NCI-H345 treated with DMSO at 0.1 percent for 48 hours (cell line): Measurements from ENCODE around the gene PREX1.

Source experiments
- DNase-seq: peaks from one replicate; lab custom pipeline; 2025; ENCODE audit not compliant: unreplicated experiment; lab: John Stamatoyannopoulos, UW

Gene PREX1

GRCh38 chr20:48686238-48687116, 141.3 kb downstream of the PREX1 start:
- DNase-seq = no peak

DNA sequence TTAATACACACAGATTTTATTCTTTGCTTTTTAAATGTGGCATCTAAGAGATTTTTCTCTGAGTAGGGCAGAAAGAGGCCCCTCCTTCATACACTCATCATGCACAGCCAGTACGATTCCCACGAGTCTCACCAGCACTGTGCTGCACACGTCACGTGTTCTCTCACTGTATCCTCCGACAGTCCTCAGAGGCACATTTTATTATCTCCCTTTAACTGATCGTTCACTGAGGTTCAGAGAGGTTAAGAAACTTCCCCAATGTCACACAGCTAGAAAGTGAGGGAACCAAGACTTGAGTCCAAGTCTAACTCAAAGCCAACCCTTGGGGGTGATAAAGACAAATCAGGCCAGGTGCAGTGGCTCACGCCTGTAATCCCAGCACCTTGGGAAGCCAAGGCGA, 142.5 kb downstream of the PREX1 start:
- DNase-seq = no peak

DNA sequence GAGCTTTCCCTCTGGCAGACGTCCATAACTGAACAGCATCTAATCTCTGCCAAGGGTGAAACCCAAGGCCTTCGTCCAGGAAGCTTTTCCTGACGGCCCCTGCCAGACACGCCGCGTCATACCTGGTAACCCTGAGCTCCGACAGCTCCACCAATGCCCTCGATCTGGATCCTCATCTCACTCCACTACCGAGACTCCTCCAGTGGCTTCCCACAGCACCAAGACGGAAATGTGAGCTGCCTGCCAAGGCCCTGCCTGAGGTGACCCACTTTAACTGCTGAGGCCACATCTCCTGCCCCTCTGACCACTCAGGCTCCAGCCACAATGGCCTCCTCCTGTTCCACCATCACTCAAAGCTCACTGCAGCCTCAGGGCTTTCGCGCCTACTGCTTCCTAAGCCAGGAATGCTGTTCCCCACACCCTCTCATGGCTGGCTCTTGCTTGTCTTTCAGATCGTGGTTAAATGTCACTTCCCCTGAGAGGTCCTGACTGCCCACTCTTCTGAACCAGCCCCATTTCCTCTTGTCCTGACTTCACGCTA, 143.2 kb downstream of the PREX1 start:
- DNase-seq = no peak

DNA sequence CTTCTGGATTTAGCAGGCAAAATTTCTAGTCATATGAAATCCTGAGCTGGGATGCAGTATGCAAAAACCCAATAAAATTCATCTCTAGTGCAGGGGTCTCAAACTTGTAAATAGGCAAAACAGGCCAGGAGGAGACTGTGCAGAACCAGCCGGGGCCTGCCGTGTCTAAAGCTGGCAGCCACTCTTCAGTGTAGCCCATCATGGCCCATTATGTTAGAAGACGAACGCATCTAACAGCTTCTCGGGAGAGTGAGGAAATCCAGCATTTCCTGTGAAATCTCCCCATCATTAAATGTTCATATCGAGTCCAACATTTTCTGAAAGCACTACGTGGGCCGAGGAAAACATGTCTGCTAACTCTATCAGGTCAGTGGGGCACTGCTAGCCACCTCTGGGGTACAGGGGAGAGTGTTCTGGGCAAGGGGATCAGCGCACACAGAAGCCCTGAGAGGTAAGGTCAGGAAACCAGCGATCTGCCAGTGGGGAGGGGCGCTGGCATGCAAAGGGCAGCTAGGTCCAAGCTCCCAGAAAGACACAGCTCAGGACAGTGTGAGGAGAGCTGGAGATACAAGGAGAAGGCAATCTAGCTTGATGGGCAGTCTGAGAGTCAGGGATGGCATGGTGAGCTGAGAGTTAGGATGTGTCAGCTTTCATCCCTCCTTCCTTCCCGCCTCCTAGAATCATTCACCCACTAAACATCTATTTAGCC, 144.2 kb downstream of the PREX1 start:
- no peak for DNase-seq

DNA sequence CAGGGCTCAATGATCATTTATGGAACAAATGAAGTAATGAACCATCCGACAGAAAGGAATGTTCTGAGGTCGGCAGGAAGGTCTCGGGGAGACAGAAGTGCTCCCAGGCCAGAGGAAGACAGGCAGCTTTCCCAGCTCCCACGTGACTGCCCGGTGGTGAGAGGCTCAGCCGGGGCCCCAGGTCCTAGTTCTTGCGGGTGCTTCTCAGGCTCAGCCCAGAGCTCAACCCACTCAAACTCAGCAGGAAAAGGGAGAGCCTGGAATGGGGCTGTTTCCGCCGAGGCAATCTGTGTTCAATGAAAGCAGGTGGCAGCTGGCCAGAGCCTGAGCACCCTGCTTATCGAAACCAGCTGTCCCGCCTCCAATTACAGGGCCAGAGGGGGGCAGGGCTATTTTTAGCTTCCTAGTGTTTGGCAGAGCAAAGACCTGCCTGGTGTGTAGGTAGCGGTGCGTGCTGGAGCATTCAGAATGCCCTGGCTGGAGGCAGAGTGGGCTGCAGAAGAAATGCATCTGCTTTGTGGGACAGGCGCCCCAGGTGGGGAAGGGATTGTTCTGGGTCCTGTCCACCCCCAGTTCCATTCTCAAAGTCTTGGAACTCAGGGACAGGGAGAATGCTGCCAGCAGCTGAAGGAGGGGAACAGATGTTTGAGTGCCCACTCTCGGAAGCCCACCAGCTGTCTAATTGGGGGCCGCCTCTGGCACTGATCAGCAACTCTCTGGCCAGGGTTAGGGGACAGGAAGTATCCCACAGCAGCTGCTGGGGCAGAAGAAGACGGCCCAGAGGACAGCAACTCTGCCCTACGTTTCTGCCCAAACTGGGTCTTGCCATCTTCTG, 145.1 kb downstream of the PREX1 start:
- peak; percentile 98 for DNase-seq

GRCh38 chr20:48681873-48682426, 145.8 kb downstream of the PREX1 start:
- DNase-seq = no peak

- no peak for DNase-seq
These were observed 146.5 kb downstream of the PREX1 start for GRCh38 chr20:48681201-48681872.

- no peak for DNase-seq
These were observed 147.1 kb downstream of the PREX1 start for GRCh38 chr20:48680650-48681049.

GRCh38 chr20:48679599-48679998, 148.2 kb downstream of the PREX1 start:
- no peak for DNase-seq

GRCh38 chr20:48679011-48679410, 148.8 kb downstream of the PREX1 start:
- DNase-seq = no peak

GRCh38 chr20:48678421-48678820, 149.4 kb downstream of the PREX1 start:
- DNase-seq = no peak

- DNase-seq = no peak
These were observed 150.9 kb downstream of the PREX1 start for GRCh38 chr20:48676795-48677460.

DNA sequence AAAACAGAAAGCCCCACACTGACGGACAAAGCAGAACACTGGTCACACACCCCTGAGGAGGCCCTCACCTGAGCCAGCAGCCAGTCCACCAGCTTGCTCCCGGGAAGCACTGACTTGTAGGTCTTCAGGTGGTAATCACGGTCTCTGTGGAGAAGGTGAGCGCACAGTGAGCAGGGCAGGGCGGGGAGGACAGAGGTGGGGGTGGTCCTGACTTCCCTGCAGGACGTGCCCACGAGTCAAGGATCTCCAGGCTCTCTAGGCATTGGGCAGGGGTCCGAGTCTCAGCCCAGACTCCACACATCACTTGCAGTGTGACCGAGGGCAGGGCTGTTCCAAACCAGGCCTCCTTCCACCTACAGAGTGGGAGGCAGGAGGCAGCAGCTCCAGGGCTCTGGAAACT, 151.7 kb downstream of the PREX1 start:
- no peak for DNase-seq

DNA sequence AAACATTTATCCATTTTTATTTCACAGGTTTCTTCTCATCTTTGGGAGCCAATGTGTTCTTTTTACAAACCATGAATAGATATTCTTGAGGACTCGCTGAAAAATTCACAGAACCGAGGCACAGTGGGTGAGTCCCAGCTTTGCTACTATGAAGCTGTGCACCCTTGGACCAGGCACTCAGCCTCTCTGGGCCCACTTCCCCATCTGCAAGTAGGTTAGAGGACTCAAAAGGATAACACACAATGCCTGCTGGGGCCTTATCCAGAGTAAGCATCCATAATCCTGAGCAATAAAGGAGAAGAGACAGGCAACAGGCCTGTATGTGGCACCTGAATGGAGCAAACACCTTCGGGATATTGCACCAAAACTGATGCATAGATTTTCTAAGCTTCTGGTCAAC, 153.3 kb downstream of the PREX1 start:
- no peak for DNase-seq

DNA sequence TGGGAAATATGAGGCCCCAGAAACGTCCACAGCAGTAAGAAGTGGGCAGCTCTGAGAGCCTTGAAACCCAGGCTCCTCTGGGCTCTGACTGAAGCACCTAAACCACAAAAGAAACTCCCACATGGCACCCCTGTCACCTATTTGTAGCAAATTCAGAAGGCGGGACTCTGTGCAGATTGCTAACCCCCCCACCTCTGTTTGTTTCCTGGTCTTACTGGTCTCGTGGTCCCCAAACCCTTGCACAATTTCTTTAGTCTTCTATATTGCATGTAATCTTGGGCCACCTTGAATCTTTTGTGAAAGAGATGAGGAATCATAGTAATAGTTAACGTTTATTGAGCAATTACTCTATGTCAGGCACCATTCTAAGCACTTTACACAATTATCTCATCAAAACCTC, 154.3 kb downstream of the PREX1 start:
- no peak for DNase-seq

DNA sequence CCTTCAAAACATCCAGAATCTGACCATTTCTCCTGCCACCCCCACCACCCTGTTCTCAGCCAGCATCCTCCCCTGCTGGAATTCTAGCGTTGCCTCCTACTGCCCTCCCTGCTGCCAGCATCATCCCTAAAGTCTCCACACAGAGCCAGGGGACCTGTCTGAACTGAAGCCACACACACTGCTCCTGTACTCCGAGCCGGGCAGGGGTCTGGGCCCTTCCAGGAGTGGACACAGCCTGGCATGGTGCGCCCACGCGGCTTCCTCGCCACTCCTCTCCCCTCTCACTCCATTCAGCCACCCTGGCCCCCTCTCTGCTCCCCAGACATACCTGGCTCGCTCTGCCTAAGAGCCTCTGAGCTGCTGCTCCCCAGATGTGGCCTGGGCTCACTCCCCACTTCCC, 155.5 kb downstream of the PREX1 start:
- DNase-seq = no peak

GRCh38 chr20:48671141-48671540, 156.7 kb downstream of the PREX1 start:
- DNase-seq = no peak

DNA sequence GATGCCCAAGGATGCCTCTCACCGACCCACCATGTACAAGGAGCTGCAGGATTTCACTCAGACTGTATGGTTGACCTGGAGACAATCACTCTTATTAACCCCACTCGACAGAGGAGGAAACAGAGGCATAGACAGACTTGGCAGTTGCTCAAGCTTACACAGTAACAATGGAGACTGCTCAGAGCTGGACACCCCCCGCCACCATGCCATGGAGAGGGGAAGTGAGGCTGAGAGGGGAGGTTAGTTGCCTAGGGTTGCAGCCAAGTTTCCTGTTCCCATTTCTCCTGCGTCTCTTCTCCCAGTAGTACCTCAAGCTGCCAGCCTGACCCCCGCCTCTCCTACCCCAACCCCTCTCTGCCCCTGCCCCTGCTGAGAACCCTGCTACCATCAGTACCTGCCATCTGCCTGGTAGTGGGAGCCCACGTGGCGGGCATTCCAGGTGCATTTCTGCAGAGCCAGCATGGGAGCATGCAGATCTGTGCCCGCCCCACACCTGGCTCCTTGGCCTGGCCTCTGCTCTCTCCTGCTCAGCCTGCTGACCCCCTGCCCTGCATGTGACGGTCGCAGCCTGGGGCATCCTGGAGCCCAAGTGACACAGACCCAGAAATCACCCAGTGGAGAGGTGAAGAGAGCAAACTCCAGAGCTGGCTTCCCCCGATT, 157.7 kb downstream of the PREX1 start:
- no peak for DNase-seq

DNA sequence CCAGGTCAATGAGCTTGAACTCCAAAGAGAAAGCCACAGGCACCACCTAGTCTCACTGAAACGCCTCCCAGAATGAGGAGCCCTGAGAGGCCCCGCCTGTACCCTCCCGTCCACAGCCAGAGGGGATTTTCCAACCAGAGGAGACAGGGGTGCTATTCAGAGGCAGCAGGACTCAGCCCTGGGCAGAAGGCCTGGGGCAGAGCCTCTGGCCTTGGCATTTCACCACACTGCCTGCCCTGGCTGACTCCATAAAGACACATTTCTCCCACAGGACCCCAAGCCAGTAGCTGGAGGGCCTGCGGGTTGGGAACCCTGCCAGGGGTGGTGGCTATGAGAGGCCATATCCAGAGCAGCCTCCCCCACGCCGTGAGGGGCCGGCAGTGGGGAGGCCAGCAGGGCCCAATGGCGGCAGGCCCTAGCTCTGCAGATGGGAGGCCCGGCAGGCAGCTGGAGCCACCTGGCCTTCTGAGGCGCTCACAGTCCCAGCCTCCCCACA, 159.3 kb downstream of the PREX1 start:
- DNase-seq = peak; percentile 13
